ENCODE results near the gene RBM38. TPM values are rescaled to one million over a fixed set of nuclear protein-coding genes. Genes with fewer than 3 reads are reported as not detected.
A peak's percentile ranks its signal among the peaks of the same experiment; 100 is the strongest.

The RBM38 gene
- total RNA-seq, 1 donor, result 63.3 TPM

GRCh38 chr20:57374343-57374930, 16.8 kb upstream of the RBM38 start:
- DNase-seq (ENCODE audit: low read depth in 2 of 3, low spot score in 2 of 3), result no peak

GRCh38 chr20:57374931-57375651, 16.1 kb upstream of the RBM38 start:
- DNase-seq (ENCODE audit: low read depth in 2 of 3, low spot score in 2 of 3), result no peak

- no peak for DNase-seq (ENCODE audit: low read depth in 2 of 3, low spot score in 2 of 3)
These were observed 15.5 kb upstream of the RBM38 start for GRCh38 chr20:57375652-57376230.

GRCh38 chr20:57377350-57377749, 13.8 kb upstream of the RBM38 start:
- no peak for DNase-seq (ENCODE audit: low read depth in 2 of 3, low spot score in 2 of 3)

DNA sequence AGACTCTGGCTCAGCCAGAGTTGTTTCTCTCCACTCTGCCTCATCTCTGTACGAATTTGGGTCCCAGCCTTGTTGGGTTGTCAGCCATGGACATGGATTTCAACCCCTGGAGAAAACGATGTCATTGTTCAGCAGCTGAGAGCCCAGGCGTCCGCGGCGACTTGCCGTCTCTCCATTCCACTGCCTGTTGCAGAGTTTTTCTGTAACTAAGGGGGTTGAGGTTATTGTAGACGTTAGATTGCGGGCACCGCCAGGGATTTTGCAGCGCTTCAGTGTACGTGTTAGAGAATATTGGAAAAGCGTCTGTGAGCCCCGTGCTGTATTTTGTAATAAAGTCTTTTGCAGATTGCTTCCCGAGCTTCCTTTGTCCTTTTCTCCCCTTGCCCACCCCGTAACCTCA, 13.1 kb upstream of the RBM38 start:
- DNase-seq (ENCODE audit: low read depth in 2 of 3, low spot score in 2 of 3), result no peak

DNA sequence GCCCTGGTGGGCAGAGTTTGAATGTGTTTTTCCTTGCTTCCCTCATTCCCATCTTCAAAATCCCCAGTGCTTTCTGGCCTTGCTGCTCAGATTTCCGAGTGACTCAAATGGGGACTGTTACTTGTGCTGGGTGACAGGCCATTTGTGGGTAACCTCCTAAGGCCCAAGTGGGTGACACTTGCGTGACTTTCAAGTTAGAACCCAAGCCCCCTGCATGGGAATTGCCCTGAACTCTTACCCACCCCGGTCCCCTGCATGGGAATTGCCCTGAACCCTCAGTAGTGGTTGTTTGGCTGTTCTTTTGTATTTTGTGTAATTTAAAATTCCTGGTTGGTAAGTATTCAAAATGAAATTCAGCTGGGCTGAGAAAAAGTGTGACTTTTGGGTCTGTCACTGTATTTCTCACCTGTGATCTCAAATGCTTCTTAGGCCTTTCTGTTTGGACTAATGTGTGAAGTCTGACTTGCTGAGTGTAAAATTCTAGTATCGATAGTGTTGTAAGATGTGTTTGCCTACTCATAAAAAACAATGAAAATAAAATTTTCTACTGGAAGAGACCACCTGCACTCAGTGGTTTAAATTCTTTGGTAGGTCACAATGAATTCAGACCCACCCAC, 12.4 kb upstream of the RBM38 start:
- no peak for DNase-seq (ENCODE audit: low read depth in 2 of 3, low spot score in 2 of 3)

DNA sequence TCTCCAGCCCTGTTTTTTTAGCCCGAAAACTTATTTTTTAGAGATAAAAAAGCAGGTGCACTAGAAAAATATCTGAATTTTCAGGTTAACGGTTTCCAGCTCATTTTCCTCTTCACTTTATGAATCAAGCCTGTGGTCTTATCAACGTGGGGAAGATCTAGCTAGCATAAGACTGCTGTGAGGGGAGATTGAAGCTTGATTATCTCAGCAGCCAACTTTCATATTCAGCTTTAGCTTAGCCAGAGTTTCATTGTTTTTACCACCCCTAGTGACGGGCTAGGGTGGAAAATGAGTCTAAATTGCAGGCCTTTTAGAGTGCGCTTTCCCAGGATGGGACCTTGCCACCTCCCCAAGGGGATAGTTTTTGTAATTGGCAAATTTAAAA, 11.9 kb upstream of the RBM38 start:
- DNase-seq (ENCODE audit: low read depth in 2 of 3, low spot score in 2 of 3), result no peak

DNA sequence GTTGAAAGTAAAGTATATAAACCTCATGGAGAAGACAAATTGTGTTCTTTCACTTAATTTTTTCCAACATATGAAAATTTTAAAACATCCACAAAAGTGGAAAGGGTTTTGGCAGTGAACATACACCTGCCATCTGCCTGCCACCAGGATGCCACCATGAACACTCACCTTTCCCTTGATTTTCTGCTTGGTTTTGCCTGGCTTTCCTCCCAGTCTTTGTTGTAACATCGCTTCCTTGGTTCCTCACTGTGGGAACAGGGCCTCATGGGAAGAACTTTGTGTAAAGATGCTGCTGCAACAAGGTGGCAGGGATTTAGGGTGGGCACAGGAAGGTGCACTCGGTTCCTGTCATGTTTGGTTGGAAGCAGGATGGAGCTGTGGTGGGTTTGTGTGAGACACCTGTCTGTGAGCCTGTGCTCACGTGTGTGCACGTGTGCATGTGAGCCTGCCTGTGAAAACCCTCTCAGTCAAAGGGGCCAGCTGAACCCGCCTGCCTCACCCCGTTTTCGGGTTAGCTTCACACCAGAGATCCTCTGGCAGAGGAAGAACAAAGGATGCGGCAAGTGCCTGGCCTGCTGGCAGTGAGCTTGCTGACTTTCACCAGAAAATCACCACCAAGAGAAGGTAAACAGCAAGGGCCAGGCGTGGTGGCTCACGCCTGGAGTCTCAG, 11.0 kb upstream of the RBM38 start:
- no peak for DNase-seq (ENCODE audit: low read depth in 2 of 3, low spot score in 2 of 3)

GRCh38 chr20:57381596-57382503, 9.3 kb upstream of the RBM38 start:
- DNase-seq (ENCODE audit: low read depth in 2 of 3, low spot score in 2 of 3), result peak; percentile 66 to 86 (median 68)

DNA sequence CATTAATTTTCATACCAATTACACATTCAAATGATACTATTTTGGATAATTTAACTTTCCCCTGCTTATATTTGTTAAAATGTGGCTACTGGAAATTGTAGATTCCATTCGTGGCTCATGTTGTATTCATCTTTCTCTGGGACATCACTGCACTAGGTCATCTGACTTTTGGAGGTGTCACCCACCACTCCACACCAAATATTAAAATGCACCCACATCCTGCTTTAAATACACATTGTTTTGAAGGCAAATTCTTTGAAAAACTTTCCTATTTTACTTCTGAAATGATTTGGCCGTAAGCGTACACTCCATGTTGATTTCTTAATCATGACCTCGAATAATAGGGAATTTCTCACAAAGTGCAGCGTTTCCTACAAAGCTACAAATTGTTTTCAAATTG, 8.7 kb upstream of the RBM38 start:
- no peak for DNase-seq (ENCODE audit: low read depth in 2 of 3, low spot score in 2 of 3)

- DNase-seq (ENCODE audit: low read depth in 2 of 3, low spot score in 2 of 3), result no peak
These were observed 7.5 kb upstream of the RBM38 start for GRCh38 chr20:57383447-57384347.

GRCh38 chr20:57384486-57384885, 6.7 kb upstream of the RBM38 start:
- DNase-seq (ENCODE audit: low read depth in 2 of 3, low spot score in 2 of 3), result no peak

DNA sequence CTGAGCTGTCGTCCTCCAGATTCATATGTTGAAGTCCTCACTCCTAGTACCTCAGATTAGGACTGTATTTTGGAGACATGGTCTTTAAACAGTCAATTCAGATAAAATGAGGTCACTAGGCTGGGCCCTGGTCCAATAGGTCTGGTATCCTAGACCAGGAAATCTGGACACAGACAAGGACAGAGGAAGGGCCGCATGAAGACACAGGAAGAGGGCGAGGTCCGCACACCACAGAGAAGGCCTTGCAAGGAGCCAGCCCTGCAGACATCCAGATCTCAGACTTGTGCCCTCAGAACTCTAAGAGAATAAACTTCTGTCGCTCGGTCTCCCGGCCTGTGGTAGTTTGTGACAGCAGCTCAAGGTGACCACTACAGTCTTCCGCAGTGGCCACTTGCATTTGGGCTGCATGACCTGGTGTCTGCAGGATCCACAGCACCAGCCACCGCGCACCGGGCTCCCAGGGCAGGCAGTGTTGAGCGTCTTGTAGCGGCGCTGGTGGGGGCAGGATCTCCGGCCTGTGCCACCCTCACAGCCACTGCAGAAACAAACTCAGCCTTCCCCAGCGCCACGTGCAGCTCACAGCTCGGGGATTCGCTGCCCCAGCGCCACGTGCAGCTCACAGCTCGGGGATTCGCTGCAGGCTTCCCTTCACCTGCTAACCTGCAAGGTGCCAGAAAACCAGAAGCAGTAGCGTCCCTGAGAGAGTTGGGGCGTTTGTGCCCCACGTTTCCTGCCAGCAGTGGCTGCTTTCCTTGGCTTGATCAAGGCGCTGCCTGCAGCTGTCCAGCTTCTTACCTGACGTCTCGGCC, 6.0 kb upstream of the RBM38 start:
- no peak for DNase-seq (ENCODE audit: low read depth in 2 of 3, low spot score in 2 of 3)

DNA sequence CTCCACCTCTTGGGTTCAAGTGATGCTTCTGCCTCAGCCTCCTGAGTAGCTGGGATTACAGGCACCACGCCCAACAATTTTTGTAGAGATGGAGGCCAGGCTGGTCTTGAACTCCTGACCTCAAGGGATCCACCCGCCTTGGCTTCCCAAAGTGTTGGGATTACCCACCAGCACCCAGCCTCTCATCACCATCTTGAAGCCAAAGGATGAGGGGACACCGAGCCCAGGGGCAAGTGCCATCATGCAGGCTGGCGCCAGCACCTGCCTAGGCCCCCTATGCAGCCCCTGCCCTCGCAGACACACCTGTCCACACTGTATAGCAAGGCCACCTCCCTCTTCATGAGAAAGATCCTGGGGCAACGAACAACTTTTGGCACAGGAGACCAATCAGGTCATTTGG, 5.3 kb upstream of the RBM38 start:
- no peak for DNase-seq (ENCODE audit: low read depth in 2 of 3, low spot score in 2 of 3)

DNA sequence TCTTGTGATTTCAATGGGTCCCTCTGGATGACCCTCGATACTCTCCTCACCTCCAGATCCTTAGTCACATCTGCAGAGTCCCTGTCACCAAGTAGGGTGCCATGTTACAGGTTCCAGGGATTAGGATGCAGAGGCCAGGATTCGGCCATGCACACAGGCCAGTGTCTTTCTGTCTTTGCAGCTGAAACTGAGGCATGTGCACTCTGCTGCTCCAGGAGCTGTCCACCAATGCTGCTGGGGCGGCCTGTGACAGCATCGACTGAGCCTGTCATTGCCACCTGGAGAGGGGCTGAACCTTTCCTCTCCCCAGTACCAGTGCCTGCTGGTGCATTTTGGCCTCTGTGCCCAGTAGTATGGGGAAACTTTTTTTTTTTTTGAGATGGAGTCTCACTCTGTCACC, 4.4 kb upstream of the RBM38 start:
- DNase-seq (ENCODE audit: low read depth in 2 of 3, low spot score in 2 of 3), result no peak

DNA sequence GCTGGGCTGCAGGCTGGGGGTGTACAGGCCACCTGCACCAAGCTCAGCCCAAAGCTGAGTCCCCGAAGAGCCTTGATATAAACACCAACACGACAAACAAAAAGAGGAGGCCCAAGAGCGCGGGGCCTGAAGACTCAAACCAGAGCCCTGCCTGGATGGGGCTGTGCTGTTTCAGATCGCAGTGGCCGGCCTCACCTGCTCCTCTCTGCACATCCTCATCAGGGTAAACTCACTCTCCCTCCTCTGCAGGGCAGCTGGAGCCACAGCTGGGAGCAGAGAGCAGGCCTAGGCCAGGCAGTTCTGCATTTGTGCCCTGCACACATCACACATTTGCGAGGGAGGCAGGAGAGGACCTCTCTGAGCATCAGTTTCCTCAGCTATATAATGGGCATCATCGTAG, 3.7 kb upstream of the RBM38 start:
- DNase-seq (ENCODE audit: low read depth in 2 of 3, low spot score in 2 of 3), result no peak

- DNase-seq (ENCODE audit: low read depth in 2 of 3, low spot score in 2 of 3), result no peak
These were observed 3.2 kb upstream of the RBM38 start for GRCh38 chr20:57387945-57388371.

GRCh38 chr20:57388953-57389694, 2.1 kb upstream of the RBM38 start:
- DNase-seq (ENCODE audit: low read depth in 2 of 3, low spot score in 2 of 3), result peak in 2 of 3 donors; percentile 53 to 57

Measured in hematopoietic multipotent progenitor cell (in vitro differentiated cells).